ENCODE results near the gene PATJ.
A peak's percentile ranks its signal among the peaks of the same experiment; 100 is the strongest.
"Not testable (repeated sequence)": the region's sequence is repeated elsewhere in the genome, so short reads cannot be mapped to it uniquely, and the experiment has no call there.

PATJ gene

GRCh38 chr1:61818992-61819391 is 76.7 kb downstream of the PATJ start:
- no peak for DNase-seq (ENCODE audit: low read depth)

DNA sequence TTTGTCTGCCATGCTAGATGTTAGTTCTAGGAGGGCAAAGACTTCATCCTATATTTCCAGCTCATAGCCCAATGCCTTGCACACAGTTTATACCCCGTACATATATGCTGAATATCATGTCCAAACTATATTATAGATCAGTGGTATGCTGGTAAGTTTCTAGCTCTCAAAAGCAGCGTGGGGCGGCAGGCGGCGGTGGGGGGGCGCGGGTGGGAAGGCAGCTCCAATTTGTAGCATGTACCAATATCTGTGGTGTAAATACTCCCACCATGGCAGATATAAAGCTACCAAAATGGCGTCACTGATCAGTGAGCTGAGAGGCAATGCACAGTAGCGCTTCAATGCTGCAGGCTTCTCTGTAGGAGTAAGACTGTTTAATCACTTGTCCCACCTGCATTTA is 77.1 kb downstream of the PATJ start:
- DNase-seq (ENCODE audit: low read depth) = no peak

- no peak for DNase-seq (ENCODE audit: low read depth)
Measured at GRCh38 chr1:61825393-61825792, 83.1 kb downstream of the PATJ start.

- no peak for DNase-seq (ENCODE audit: low read depth)
Measured at GRCh38 chr1:61828805-61829204, 86.5 kb downstream of the PATJ start.

DNA sequence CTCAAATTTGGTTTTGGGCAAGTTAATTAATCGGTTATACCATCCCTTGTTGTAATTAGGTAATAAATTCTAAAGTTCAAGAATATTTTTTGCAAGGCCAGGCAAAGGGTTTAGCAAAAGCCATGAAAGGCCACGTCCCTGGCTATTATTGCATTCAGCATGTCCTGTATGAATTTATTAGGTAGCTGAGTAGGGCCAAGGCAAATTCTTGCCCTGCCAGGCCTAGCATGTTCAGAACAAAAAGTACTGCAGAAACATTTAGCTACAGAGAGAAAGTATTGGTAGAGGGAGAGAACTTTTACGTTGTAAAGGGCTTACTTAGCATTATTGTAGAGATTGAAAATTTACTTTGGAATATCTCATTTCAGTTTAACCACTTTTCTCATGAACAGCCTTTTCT is 94.4 kb downstream of the PATJ start:
- no peak for DNase-seq (ENCODE audit: low read depth)

GRCh38 chr1:61837607-61838006 is 95.3 kb downstream of the PATJ start:
- not testable (repeated sequence) for DNase-seq (ENCODE audit: low read depth)

DNA sequence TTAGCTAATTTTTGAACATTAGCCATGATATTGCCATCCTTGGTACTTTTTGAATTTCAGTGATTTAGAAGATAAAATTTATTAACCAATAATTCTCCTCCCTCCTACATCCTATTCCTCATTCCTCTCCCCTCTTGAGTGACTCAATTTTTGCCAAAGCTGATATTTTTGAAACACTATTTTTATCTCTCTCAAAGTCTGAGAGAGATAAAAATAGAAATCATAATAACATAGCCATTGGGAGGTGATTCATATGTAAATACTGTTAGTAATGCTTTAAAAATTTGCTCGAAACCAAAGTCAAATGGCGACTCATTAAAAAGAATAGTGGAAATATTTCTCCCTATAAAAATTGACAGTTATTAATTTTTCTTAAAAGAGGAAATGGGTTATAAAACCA is 97.4 kb downstream of the PATJ start:
- peak; percentile 33 for DNase-seq (ENCODE audit: low read depth)

DNA sequence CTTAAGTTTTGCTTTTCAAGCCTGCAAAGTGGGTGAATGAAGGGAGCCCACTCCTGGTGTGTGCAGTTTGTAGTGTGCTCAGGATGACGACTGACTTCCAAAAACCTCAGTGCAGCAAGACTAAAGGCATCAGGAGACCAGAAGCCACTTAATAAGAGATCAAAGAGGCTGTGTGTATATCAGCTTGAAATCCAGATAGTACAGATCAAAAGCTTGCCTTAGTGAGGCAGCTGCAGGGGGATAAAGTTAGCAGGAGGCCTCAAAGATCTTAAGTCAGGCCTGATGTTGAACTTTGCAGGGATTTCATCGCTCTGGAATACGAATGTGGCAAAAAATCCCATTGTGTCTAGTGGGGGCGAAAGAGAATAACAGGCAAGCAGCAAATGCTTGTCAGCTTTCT is 99.8 kb downstream of the PATJ start:
- DNase-seq (ENCODE audit: low read depth) = no peak

DNA sequence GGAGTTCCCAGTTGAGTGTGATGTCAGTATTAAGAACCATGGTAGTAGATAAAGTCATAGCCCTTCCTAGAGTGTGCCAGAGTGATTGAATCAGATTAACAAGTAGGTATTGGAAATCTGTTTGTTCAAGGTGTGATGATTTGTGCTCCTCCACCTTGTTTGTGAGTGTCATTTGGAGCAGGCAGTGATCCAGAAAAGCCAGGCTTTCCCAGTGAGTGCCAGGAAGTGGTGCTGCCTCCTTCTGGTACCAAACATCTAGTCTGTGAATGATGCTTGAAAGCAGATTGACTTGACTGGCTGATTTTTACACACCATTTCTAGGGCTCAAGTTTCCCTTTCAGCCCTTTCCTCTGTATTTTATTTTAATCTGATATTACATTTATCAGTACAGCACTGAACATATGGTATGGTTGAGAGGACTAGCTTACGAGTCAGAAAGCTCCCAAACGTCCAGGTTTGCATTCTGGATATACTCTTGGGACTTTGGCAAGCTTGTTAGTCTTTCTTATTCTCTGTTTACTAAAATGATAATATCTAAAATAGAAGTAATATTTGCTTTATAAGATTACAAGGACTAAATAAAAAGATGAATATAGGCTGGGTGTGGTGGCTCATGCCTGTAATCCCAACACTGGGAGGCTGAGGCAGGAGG is 100.7 kb downstream of the PATJ start:
- no peak for DNase-seq (ENCODE audit: low read depth)

DNA sequence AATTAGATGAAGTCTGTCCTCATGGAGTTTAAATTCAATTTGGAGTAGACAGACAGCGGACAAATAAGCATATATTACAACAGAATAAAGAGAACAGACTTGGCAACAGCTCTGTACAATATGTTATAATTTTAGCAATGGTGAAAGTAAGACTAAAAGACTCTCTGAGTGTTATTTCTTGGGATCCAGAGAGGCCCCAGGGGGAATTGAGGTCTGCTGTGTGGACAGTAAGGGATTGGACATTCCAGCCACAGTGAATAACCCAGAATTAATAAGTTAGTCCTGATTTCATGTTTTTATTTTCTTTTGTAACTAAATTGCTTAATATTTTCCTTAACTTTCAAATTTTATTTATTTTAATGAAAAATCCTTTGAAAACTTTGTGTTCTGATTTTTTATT is 101.7 kb downstream of the PATJ start:
- DNase-seq (ENCODE audit: low read depth) = no peak

- not testable (repeated sequence) for DNase-seq (ENCODE audit: low read depth)
Measured at GRCh38 chr1:61844664-61845063, 102.4 kb downstream of the PATJ start.

- DNase-seq (ENCODE audit: low read depth) = peak; percentile 20
Measured at GRCh38 chr1:61851235-61851634, 109.0 kb downstream of the PATJ start.

DNA sequence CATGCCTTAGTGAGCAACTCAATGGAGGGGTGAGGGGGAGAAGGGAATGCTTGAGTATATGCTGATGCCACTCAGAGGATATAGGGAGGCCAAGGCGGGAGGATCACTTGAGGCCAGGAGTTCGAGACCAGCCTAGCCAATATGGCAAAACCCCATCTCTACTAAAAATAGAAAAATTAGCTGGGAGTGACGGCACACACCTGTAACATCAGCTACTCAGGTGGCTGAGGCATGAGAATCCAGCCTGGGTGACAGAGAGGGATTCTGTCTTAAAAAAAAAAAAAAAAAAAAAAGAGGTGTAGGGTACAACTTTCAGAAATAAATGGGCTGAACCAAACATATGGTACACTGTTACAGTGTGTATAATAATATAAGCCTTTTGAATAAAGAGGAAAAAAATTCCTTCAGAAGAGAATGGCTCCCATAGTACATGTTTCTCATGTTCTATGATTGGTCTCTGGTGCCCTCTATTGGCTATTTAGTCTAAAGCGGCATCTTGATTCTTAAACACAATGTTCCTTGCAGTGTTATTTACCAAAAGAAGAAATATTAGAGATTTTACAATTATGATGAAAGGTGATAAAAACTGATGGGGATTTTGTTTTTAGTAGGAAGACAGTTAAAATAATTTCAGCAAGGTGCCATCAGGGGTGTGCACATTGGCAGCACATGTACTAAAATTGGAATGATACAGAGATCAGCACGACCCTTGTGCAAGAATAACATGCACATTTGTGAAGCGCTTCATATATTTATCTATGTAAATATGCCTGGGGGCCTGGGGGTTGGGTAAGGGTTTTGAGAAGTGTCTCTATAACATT is 109.8 kb downstream of the PATJ start:
- peak; percentile 67 for DNase-seq (ENCODE audit: low read depth)

DNA sequence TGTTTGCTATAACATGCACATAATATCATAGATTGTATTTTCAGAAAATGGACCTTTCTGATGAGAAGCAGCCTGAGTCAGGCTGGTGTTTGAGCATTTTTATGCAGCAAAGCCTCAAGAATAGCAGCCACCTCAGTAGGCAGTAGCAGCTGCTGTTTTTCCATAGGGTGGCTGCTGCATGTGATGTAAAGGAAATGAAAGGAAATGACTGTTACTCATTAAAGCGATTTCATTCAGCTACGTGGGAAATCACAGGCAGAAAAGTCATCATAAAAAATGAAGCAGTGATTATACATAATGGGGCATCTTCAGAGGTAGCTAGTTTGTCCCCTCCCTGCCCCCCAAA is 110.4 kb downstream of the PATJ start:
- DNase-seq (ENCODE audit: low read depth) = no peak

DNA sequence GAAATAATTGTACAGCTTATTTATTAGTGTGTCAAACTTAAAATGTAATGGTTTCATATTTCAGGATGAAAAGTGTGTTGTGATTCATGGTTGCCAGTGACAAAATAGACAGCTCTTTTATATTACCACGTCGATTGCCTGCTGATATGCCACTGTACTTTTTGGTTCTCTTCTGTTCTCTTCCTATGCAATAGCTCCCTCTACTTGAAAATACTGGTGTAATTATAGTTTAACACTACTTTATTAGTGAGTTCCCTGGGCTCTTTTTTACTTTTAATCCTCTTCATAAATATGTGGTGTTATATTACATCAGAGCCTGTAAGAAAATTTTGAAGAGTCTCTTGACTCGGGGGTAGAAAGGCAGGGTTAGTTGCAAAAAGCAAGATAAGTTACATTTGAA is 111.3 kb downstream of the PATJ start:
- DNase-seq (ENCODE audit: low read depth) = no peak

DNA sequence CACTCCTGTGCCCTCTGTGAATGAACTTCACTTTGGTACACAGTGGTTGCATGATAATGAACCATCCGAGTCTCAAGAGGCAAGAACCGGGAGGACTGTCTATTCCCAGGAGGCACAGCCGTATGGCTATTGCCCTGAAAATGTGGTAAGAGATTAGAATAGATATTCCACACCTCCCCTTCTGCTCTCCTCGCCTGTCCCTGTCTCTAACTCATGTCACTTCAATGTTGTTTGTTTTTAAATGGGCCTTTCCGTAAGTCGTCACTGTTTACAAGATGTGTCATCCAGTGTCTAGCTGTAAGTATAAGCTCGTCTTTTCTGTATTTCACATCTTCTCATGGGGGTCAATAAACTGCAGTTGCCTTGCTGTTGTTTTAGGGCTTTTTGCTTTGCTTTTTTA is 122.2 kb downstream of the PATJ start:
- no peak for DNase-seq (ENCODE audit: low read depth)

GRCh38 chr1:61865646-61866220 is 123.5 kb downstream of the PATJ start:
- no peak for DNase-seq (ENCODE audit: low read depth)

GRCh38 chr1:61869691-61870109 is 127.4 kb downstream of the PATJ start:
- no peak for DNase-seq (ENCODE audit: low read depth)

DNA sequence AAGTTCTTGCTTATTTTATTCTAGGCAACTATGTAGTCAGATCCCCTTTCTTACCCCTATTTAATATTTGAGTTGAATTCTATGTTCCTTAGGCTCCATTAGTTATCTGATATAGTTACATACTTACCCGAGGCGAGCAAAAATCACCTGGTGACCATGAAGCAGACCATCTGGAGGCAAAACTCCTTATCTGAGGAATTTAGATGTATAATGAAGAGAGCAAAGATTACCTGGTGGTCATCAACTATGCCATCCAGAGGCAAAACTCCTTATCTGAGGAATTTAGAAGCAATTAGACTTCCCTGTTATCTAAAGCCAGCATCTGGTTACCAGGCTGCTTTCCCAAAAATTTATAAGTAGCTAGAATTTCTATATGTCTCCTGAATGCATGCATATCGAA is 129.9 kb downstream of the PATJ start:
- DNase-seq (ENCODE audit: low read depth) = no peak

- DNase-seq (ENCODE audit: low read depth) = no peak
Measured at GRCh38 chr1:61873581-61873980, 131.3 kb downstream of the PATJ start.

DNA sequence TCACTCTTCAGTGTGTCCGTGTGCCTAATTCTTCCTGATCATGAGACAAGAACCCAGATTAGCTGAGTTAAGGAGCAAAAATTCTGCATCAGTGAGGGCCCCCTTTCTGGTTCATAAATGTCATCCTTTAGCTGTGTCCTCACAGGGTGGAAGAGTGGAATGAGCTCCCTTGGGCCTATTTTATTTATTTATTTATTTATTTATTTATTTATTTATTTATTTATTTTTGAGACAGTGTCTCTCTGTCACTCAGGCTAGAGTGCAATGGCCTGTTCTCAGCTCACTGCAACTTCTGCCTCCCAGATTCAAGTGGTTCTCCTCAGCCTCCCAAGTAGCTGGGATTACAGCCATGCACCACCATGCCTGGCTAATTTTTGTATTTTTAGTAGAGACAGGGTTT is 131.7 kb downstream of the PATJ start:
- DNase-seq (ENCODE audit: low read depth) = no peak

- DNase-seq (ENCODE audit: low read depth) = no peak
Measured at GRCh38 chr1:61875198-61875597, 132.9 kb downstream of the PATJ start.

DNA sequence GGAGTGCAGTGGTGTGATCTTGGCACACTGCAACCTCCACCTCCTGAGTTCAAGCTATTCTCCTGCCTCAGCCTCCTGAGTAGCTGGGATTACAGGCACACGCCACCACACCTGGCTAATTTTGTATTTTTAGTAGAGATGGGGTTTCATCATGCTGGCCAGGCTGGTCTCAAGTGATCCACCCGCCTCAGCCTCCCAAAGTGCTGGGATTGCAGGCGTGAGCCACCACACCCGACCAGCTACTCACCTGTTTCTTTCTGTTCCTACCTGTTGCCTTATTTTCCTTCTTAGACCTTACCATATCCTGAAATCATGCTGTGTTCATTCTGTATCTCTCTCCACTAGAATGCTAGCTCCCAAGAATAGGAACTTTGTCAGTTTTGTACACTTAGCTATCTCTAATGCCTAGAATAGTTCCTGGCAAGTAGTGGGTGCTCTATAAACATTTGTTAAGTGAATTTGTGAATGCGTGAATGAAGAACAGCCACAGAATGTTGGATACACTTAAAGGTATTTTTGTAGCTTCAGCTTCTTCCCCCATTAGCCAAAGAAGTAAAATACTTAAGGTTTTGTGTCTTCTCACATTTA is 137.7 kb downstream of the PATJ start:
- not testable (repeated sequence) for DNase-seq (ENCODE audit: low read depth)
